Esophagus (tissue), 2 donors: ENCODE data around the gene HOXA3. TPM values are rescaled to one million over a fixed set of nuclear protein-coding genes. Genes with fewer than 3 reads are reported as not detected.

ENCODE experiments used
- H3K27ac ChIP-seq, 2 donors: one replicate each; pipeline ENCODE4 v1.5.1; 2013; ENCODE audit warnings: low read depth in 2 of 2, mild to moderate bottlenecking in 2 of 2, inconsistent platforms in 1 of 2, low read length in 1 of 2, moderate library complexity in 1 of 2
- H3K27me3 ChIP-seq, 2 donors: one replicate each; pipeline ENCODE4 v1.6.1; 2013; ENCODE audit warnings: low read length in 2 of 2, control low read depth in 1 of 2, mild to moderate bottlenecking in 1 of 2; ENCODE audit not compliant: insufficient read depth in 2 of 2, control insufficient read depth in 1 of 2
- H3K36me3 ChIP-seq, 2 donors: one replicate each; pipeline ENCODE4 v1.6.1; 2013; ENCODE audit warnings: low read length in 1 of 2; ENCODE audit not compliant: control insufficient read depth in 2 of 2, insufficient read depth in 2 of 2
- H3K4me1 ChIP-seq, 2 donors: one replicate each; pipeline ENCODE4 v1.6.1; 2013; ENCODE audit warnings: low read length in 1 of 2; ENCODE audit not compliant: control insufficient read depth in 2 of 2, insufficient read depth in 2 of 2
- H3K4me3 ChIP-seq, 2 donors: one replicate each; pipeline ENCODE4 v1.5.1; 2013; ENCODE audit warnings: low read length in 2 of 2, mild to moderate bottlenecking in 2 of 2, low read depth in 1 of 2, moderate library complexity in 1 of 2
- H3K9me3 ChIP-seq, 2 donors: one replicate each; pipeline ENCODE4 v1.6.1; 2013; ENCODE audit warnings: mild to moderate bottlenecking in 2 of 2, low read depth in 1 of 2, low read length in 1 of 2, moderate library complexity in 1 of 2; ENCODE audit not compliant: control insufficient read depth in 2 of 2, insufficient read depth in 1 of 2
- WGBS, 2 donors: extraction: QIAGEN DNeasy Blood & Tissue Kit; methylation state at CpG; one replicate each; pipeline ENCODE4 v1.1.7; 2013; 5-methylcytosine and 5-hydroxymethylcytosine counted together
- polyA plus RNA-seq, 2 donors: library from polyadenylated mRNA; stranded (reverse); fragments of 200-250 nt; gene quantifications; one replicate each; pipeline ENCODE4 v1.2.3, GENCODE V29; 2013
- donor health status: healthy with polysubstance abuse.
- donor health status: Bipolar disorder and iron deficiency.

HOXA3 gene
- polyA plus RNA-seq, 2 donors = 3.3 to 4.3 TPM

GRCh38 chr7:27088002-27088922 is 64.1 kb downstream of the HOXA3 start:
- H3K27ac ChIP-seq = no peak overlapping the region
- WGBS, 2 donors = 48 to 50% methylated on average over 68 of the region's 68 CpGs
- no peaks in the 10 kb centered on the region for H3K4me1 ChIP-seq
- no peak overlapping the region for H3K4me3 ChIP-seq
- peaks cover 0 to 4% of the 10 kb centered on the region in 2 donors for H3K27me3 ChIP-seq
- H3K36me3 ChIP-seq = no peaks in the 10 kb centered on the region
- H3K9me3 ChIP-seq = no peaks in the 10 kb centered on the region

DNA sequence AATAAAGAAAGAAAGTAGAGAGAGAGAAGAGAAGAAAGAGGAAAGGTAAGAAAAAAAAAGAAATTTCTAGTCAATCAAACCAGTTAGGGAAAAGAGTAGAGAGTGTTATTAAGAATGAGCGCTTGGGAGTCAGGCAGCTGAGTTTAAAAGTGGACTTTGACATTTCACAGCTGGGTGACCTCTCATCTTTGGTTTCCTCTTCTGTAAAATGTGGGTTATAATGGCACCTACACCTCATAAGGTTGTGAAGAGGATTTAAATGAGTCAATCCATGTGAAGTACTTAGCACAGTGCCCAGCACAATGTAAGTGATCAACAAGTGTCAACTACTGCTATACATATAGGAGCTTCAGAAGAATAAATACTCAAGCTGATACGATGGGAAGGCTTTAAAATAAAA is 68.7 kb downstream of the HOXA3 start:
- no peaks in the 10 kb centered on the region for H3K36me3 ChIP-seq
- WGBS, 2 donors = 85 to 89% methylated on average over 2 of the region's 2 CpGs
- H3K9me3 ChIP-seq = no peaks in the 10 kb centered on the region

GRCh38 chr7:27082171-27082570 is 70.2 kb downstream of the HOXA3 start:
- Histone ChIP-seq H3K9me3 (no peaks in the 10 kb centered on the region), H3K27me3 (no peaks in the 10 kb centered on the region), H3K36me3 (no peaks in the 10 kb centered on the region), H3K27ac (no peak overlapping the region), H3K4me1 (no peaks in the 10 kb centered on the region), H3K4me3 (no peak overlapping the region)
- 72 to 83% methylated on average over 1 of the region's 1 CpG for WGBS, 2 donors

More for the DNA sequence above, 68.7 kb downstream of the HOXA3 start:
- H3K27me3 ChIP-seq = peaks cover 0 to 4% of the 10 kb centered on the region in 2 donors
- H3K4me1 ChIP-seq = no peaks in the 10 kb centered on the region
- H3K4me3 ChIP-seq = no peak overlapping the region
- no peak overlapping the region for H3K27ac ChIP-seq

GRCh38 chr7:27080844-27081436 is 71.4 kb downstream of the HOXA3 start:
- Histone ChIP-seq H3K4me3 (no peak overlapping the region), H3K4me1 (no peaks in the 10 kb centered on the region), H3K27me3 (no peaks in the 10 kb centered on the region), H3K36me3 (no peaks in the 10 kb centered on the region), H3K9me3 (no peaks in the 10 kb centered on the region), H3K27ac (no peak overlapping the region)
- 55 to 58% methylated on average over 4 of the region's 4 CpGs for WGBS, 2 donors

GRCh38 chr7:27079234-27079975 is 73.0 kb downstream of the HOXA3 start:
- Histone ChIP-seq H3K27me3 (no peaks in the 10 kb centered on the region), H3K9me3 (no peaks in the 10 kb centered on the region), H3K27ac (no peak overlapping the region), H3K36me3 (no peaks in the 10 kb centered on the region), H3K4me1 (no peaks in the 10 kb centered on the region), H3K4me3 (no peak overlapping the region)
- WGBS, 2 donors = 85 to 93% methylated on average over 1 of the region's 1 CpG

- Histone ChIP-seq H3K27me3 (no peaks in the 10 kb centered on the region), H3K9me3 (no peaks in the 10 kb centered on the region), H3K4me3 (no peak overlapping the region), H3K36me3 (no peaks in the 10 kb centered on the region), H3K4me1 (no peaks in the 10 kb centered on the region), H3K27ac (no peak overlapping the region)
- 88 to 93% methylated on average over 5 of the region's 5 CpGs for WGBS, 2 donors
Measured at GRCh38 chr7:27078616-27079233, 73.7 kb downstream of the HOXA3 start.

DNA sequence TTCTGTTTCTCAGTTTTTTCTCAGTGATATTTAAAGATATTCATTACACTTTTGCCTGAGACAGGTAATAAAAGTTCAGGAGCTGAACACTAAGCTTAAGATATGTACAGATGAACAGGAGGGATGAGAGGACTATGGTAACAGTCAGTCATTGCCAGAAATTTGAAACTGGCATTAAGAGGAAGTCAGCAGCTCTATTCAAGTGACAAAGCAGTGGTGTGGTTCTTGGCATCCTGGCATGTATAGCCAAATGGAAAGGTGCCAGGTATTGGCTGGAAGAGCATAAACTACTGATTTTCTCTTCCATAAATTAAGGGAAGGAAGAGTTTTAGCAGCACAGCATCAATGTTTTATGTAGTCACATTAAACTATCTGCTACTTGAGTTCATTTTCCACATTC is 79.3 kb downstream of the HOXA3 start:
- Histone ChIP-seq H3K27ac (no peak overlapping the region), H3K36me3 (no peaks in the 10 kb centered on the region), H3K9me3 (no peaks in the 10 kb centered on the region), H3K4me1 (no peaks in the 10 kb centered on the region), H3K4me3 (no peak overlapping the region), H3K27me3 (no peaks in the 10 kb centered on the region)

DNA sequence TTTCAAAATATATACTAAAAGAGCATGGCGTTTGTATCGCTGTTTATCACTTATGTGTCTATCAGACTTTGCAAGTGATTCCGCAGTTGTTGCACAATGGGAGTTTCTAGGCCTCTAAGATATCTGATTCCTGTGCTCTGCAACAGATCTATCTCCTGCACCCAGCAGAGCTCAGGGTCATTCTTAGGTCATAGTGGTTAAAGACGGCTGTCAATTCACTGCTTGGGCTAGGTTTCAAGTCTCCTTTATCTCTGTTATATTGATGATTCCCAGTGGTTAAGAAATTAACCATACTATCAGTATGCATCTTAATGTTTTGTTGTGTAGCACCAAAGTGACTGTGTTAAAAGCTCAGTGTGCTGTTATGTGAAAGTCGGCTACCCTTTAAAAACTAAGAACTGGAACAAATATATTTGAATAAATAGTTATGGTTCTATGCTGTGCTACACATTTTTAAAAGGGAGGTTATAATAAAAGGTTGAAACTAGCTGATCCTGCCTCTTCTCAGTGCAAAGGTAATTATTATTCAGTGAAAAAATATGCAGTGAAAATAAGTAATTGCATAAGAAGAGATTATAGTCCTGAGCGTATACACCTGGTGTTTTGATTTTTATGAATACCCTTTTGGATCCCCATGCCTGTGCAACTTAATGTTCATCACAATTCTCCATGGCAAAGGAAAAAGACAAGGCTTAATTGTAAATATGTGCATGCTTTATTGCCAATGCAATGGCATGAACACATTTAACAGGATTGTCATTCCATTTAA is 80.6 kb downstream of the HOXA3 start:
- no peak overlapping the region for H3K27ac ChIP-seq
- no peaks in the 10 kb centered on the region for H3K4me1 ChIP-seq
- 71 to 85% methylated on average over 6 of the region's 6 CpGs for WGBS, 2 donors
- H3K36me3 ChIP-seq = no peaks in the 10 kb centered on the region
- no peaks in the 10 kb centered on the region for H3K27me3 ChIP-seq
- no peak overlapping the region for H3K4me3 ChIP-seq
- no peaks in the 10 kb centered on the region for H3K9me3 ChIP-seq

- no peaks in the 10 kb centered on the region for H3K4me1 ChIP-seq
- H3K27ac ChIP-seq = no peak overlapping the region
- H3K36me3 ChIP-seq = no peaks in the 10 kb centered on the region
- 95 to 97% methylated on average over 1 of the region's 1 CpG for WGBS, 2 donors
- no peaks in the 10 kb centered on the region for H3K27me3 ChIP-seq
- no peaks in the 10 kb centered on the region for H3K9me3 ChIP-seq
- no peak overlapping the region for H3K4me3 ChIP-seq
Measured at GRCh38 chr7:27068259-27068658, 84.1 kb downstream of the HOXA3 start.
